SU-DHL-6 (cell line): ENCODE measurements around the gene COBLL1.

Experiments
- EZH2phosphoT487 ChIP-seq: fragments of 200-600 bp; sonication (generic), shearing (Covaris generic); conservative IDR thresholded peaks from 2 replicates; pipeline ENCODE4 v1.6.1; 2018; ENCODE audit warnings: mild to moderate bottlenecking, antibody characterized with exemption, low read length, moderate library complexity, mixed read lengths
- TF ChIP-seq, protein P1 (sequence below): fragments of 200-600 bp; sonication (generic); IDR thresholded peaks from one replicate; pipeline ENCODE4 v1.5.1; 2017; ENCODE audit warnings: antibody characterized with exemption, mild to moderate bottlenecking, low read length, moderate library complexity; ENCODE audit not compliant: insufficient read depth, poor library complexity, severe bottlenecking

DNA sequence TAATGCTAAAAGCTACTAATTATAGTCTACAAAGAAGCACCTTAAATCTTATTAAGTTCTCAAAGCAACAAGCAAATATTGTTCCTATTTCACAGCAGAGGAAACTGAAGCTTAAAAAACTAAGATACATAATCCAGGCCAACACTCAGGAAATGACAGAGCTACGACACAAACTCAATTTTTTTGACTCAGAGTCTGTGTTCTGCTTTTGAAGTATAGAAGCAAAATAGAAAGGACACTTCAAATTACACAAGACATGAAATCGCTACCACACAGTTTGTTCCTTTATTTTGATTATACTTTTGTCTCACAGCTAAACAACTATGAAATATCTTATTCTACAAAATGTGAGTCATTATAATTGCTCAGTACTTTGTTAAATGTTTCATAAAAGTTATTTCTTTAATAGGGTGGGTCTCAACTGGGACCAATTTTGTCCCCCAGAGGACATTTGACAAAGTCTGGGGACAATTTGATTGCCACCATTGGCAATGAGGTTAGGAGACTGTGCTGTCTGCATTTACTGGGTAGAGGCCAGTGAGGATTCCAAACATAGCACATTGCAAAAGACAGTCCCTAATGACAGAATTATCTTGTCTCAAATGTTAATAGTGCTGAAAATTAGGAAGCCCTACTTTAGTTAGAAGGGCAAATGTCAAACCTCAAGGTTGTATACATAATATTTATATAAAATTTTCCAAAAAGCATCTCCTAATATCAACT lies 118.8 kb downstream of the COBLL1 start:
- TF ChIP-seq, protein P1, sequence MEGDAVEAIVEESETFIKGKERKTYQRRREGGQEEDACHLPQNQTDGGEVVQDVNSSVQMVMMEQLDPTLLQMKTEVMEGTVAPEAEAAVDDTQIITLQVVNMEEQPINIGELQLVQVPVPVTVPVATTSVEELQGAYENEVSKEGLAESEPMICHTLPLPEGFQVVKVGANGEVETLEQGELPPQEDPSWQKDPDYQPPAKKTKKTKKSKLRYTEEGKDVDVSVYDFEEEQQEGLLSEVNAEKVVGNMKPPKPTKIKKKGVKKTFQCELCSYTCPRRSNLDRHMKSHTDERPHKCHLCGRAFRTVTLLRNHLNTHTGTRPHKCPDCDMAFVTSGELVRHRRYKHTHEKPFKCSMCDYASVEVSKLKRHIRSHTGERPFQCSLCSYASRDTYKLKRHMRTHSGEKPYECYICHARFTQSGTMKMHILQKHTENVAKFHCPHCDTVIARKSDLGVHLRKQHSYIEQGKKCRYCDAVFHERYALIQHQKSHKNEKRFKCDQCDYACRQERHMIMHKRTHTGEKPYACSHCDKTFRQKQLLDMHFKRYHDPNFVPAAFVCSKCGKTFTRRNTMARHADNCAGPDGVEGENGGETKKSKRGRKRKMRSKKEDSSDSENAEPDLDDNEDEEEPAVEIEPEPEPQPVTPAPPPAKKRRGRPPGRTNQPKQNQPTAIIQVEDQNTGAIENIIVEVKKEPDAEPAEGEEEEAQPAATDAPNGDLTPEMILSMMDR, result no peak
- no peak for TF ChIP-seq EZH2phosphoT487
